Psoas muscle (tissue), 8 donors: Measurements from ENCODE around the gene ZEB1. TPM values are rescaled to one million over a fixed set of nuclear protein-coding genes. Genes with fewer than 3 reads are reported as not detected.

Experiments used
- ATAC-seq, 4 donors: fragments of 200-7000 bp; cut with Tn5 transposase; one replicate each; pipeline ENCODE4 v1.9.1; 2020; ENCODE audit warnings: moderate library complexity in 3 of 4, mild to moderate bottlenecking in 2 of 4
- DNase-seq, 2 donors: peaks; one replicate each; pipeline ENCODE4 v3.0.0-alpha.2; 2020
- H3K27ac ChIP-seq: fragments of 200-600 bp; one replicate; pipeline ENCODE4 v1.8.0; 2022
- H3K27me3 ChIP-seq, 3 donors: fragments of 200-600 bp in 1 of 3; one replicate each; pipeline versions ENCODE4 v1.6.1 to v1.8.0; 2013 to 2022; ENCODE audit warnings: low read length in 2 of 3, mild to moderate bottlenecking in 2 of 3, moderate library complexity in 1 of 3; ENCODE audit not compliant: insufficient read depth in 3 of 3
- H3K36me3 ChIP-seq, 2 donors: fragments of 200-600 bp in 1 of 2; one replicate each; pipeline versions ENCODE4 v1.6.1 to v1.8.0; 2013 to 2022; ENCODE audit warnings: low read depth in 1 of 2, mild to moderate bottlenecking in 1 of 2, moderate library complexity in 1 of 2; ENCODE audit not compliant: insufficient read depth in 1 of 2
- H3K4me1 ChIP-seq: fragments of 200-600 bp; one replicate; pipeline ENCODE4 v1.8.0; 2022
- H3K4me3 ChIP-seq: fragments of 200-600 bp; one replicate; pipeline ENCODE4 v1.8.0; 2022; ENCODE audit warnings: mild to moderate bottlenecking
- H3K9me3 ChIP-seq: fragments of 200-600 bp; one replicate; pipeline ENCODE4 v1.8.0; 2022
- WGBS, 3 donors: extraction: QIAGEN DNeasy Blood & Tissue Kit; methylation state at CpG; one replicate each; pipeline versions ENCODE4 v1.1.6 to v1.1.7; 2013; 5-methylcytosine and 5-hydroxymethylcytosine counted together
- intact Hi-C, 2 donors: fragments of 100-400 bp; cut with DNase I; formaldehyde crosslinking; loops; one replicate each; pipeline versions ENCODE4 v1.11.0 to v1.14.2; 2022
- long read RNA-seq, 2 donors: library from polyadenylated mRNA; unstranded; transcript quantifications; one replicate each; pipeline ENCODE4 v2.0.0, GENCODE V29; 2021
- polyA plus RNA-seq, 3 donors: library from polyadenylated mRNA; stranded (reverse); fragments of 200-250 nt; gene quantifications; one replicate each; pipeline ENCODE4 v1.2.3, GENCODE V29; 2013
- total RNA-seq, 4 donors: library from RNA; stranded (reverse); fragmentation: NEBNext Ultra II Directional in 2 of 4; extraction: Animal tissue kit (Norgen Biotek cat#: 25700) in 2 of 4; gene quantifications; one replicate each; pipeline versions ENCODE4 v1.2.1 to v1.2.4, GENCODE V29; 2021 to 2023
- TF ChIP-seq, protein P1 (sequence below): fragments of 200-600 bp; IDR thresholded peaks from one replicate; pipeline ENCODE4 v1.8.0; 2022; ENCODE audit warnings: antibody characterized with exemption
- donor health status: healthy with polysubstance abuse.
- donor health status: DM: no; HTN: no; CAD: no; lungs with moderate emphysema.
- donor health status: Bipolar disorder and iron deficiency.
- donor health status: healthy.
- donor health status: DM: yes; HTN: yes; CAD: no.
- donor health status: DM: no; HTN: no; CAD: no.
- donor health status: DM: no; HTN: no; CAD: no.
- donor health status: DM: yes; HTN: yes; CAD: no.

The ZEB1 gene
- 10 to 100 TPM; 92.0 to 99.8 (median 95.3) TPM for total RNA-seq
- polyA plus RNA-seq = 10 to 100 TPM; 18.7 to 34.2 (median 23.8) TPM
- long read RNA-seq, donor 1, full-length matches to known transcripts = 4 of 20 reads
- long read RNA-seq, donor 1, partial matches to known transcripts = 12 of 20 reads
- long read RNA-seq, donor 1, other reads (novel, unspliced or antisense) = 4 of 20 reads
- long read RNA-seq, donor 2, full-length matches to known transcripts = 28 of 56 reads
- long read RNA-seq, donor 2, partial matches to known transcripts = 17 of 56 reads
- long read RNA-seq, donor 2, other reads (novel, unspliced or antisense) = 11 of 56 reads

DNA sequence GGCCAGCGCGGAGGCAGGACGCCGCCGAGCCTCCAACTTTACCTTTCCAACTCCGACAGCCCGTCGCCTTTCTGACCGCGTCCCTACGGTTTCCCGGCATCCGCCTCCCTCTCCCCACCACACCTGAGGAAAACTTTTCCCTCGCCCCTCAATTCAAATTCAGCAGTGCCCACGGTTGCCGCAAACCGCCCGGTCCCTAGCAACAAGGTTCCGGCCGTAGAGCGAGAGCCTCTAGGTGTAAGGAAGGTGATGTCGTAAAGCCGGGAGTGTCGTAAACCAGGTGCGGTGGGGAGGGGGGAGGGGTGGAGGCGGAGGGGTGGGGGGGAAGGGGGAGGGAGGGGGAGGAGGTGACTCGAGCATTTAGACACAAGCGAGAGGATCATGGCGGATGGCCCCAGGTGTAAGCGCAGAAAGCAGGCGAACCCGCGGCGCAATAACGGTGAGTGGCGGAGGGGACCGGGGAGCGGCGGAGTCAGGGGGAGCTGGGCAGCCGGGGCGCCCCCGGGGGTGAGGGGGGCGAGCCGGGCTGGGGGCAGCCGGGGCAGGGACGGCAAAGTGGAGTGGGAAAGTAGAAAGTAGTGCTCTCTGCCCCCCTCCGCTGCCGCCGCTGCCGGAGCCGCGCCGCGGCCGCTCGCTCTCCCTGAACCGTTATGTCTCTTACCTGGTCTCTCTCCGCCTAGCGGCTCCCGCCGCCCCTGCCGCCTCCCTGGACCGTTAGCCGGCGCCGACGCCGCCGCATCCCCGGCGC lies at the start of gene ZEB1:
TSS of gene ZEB1 (plus strand) at position 363 of the 748 bp plus-strand sequence. CDS start at position 382, 19 bp downstream.
- Histone ChIP-seq H3K4me1 (peaks cover 32% of the 10 kb centered on the region), H3K27me3 (no peaks in the 10 kb centered on the region), H3K9me3 (no peaks in the 10 kb centered on the region), H3K4me3 (peak within 1 kb of the TSS; percentile 75), H3K27ac (peak within 1 kb of the TSS; percentile 97), H3K36me3 (no peaks in the 10 kb centered on the region)
- DNase-seq (peak; percentile 84 to 91), ATAC-seq (peak; percentile 82 to 86 (median 82))
- TF ChIP-seq, protein P1, sequence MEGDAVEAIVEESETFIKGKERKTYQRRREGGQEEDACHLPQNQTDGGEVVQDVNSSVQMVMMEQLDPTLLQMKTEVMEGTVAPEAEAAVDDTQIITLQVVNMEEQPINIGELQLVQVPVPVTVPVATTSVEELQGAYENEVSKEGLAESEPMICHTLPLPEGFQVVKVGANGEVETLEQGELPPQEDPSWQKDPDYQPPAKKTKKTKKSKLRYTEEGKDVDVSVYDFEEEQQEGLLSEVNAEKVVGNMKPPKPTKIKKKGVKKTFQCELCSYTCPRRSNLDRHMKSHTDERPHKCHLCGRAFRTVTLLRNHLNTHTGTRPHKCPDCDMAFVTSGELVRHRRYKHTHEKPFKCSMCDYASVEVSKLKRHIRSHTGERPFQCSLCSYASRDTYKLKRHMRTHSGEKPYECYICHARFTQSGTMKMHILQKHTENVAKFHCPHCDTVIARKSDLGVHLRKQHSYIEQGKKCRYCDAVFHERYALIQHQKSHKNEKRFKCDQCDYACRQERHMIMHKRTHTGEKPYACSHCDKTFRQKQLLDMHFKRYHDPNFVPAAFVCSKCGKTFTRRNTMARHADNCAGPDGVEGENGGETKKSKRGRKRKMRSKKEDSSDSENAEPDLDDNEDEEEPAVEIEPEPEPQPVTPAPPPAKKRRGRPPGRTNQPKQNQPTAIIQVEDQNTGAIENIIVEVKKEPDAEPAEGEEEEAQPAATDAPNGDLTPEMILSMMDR = peak; percentile 54
- WGBS, 3 donors = 0 to 1% (median 0%) methylated on average over 41 to 70 of the region's 71 CpGs
- intact Hi-C loops = loop anchor here (2.0 to 10.0 kb wide), 7 partner anchors 184 to 534 kb away; no protein-coding TSS in a partner anchor

DNA sequence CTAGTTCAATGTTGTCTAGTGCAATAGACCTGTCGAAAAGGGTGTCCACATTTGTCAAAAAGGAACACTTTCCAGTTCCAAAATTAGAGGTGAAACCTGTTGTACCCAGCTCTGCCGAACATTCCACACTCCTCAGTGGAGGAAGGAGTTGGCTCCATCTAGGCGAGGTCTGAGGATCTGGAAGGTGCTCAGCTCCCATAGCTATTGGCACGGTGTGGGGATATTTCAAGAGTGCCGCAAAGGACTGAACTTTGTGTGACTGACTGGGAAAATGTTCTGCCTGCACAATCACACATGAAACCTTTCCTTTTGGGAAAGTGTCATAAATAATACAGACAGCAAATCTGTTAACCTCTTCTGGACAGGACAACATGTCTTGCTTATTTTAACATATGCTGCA lies 48.1 kb upstream of the ZEB1 start:
- Histone ChIP-seq H3K9me3 (no peaks in the 10 kb centered on the region), H3K4me3 (no peak overlapping the region), H3K36me3 (no peaks in the 10 kb centered on the region), H3K27me3 (no peaks in the 10 kb centered on the region), H3K4me1 (no peaks in the 10 kb centered on the region), H3K27ac (no peak overlapping the region)
- intact Hi-C loops = no loop called here
- peak in 2 of 4 donors; percentile 53 to 68 for ATAC-seq
- TF ChIP-seq, protein P1 = no peak
- no peak for DNase-seq
- 29 to 54% (median 40%) methylated on average over 5 of the region's 5 CpGs for WGBS, 3 donors

DNA sequence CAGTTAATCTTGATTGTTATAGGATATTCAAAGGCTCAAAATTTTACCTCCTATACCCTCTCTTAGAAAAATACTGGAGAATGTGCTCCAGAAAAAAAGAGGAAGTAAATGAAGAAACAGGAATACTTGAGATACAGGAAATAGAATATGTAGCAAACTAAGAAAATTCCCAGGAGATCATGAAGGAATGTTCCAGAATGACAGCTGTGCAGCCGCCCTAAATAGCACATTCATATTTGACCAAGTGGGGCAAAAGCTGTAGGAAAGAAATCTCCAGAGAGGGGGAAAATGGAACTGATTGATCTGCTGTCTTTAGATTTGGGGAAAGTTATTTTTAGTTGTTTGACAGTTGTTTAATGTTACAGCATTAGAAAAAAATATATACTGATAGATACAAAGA lies 46.2 kb upstream of the ZEB1 start:
- Histone ChIP-seq H3K27ac (no peak overlapping the region), H3K9me3 (no peaks in the 10 kb centered on the region), H3K36me3 (no peaks in the 10 kb centered on the region), H3K4me3 (no peak overlapping the region), H3K4me1 (no peaks in the 10 kb centered on the region), H3K27me3 (no peaks in the 10 kb centered on the region)
- no peak for DNase-seq
- intact Hi-C loops = no loop called here
- no peak for ATAC-seq
- TF ChIP-seq, protein P1 = no peak
- 48 to 57% (median 48%) methylated on average over 1 of the region's 1 CpG for whole genome bisulfite sequencing, 3 donors

DNA sequence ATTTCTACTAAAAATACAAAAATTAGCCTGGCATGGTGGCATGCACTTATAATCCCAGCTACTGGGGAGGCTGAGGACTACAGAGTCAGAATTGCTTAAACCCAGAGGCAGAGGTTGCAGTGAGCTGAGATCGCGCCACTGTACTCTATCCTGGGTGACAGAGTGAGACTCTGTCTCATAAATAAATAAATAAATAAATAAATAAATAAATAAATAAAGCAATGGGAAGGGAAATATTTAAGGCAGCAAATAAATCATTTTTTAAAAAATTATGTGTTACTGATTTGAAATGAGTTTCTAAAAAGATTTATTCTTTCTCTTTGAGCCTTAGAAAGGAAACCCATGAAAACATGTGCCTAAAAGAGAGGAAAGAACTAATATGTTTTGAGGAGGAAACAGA lies 45.2 kb upstream of the ZEB1 start:
- H3K4me3 ChIP-seq = no peak overlapping the region
- no peak overlapping the region for H3K27ac ChIP-seq
- no peaks in the 10 kb centered on the region for H3K9me3 ChIP-seq
- TF ChIP-seq, protein P1 = no peak
- H3K36me3 ChIP-seq = no peaks in the 10 kb centered on the region
- H3K4me1 ChIP-seq = no peaks in the 10 kb centered on the region
- WGBS, 3 donors = 100% methylated on average over 2 of the region's 2 CpGs
- no peaks in the 10 kb centered on the region for H3K27me3 ChIP-seq
- ATAC-seq = no peak
- intact Hi-C loops = no loop called here
- DNase-seq = no peak
